SK-N-SH treated with all-trans-retinoic acid at 6 μM for 48 hours (cell line): ENCODE results near the gene TRMO.

Experiments
- CSRNP3 ChIP-seq: fragments of 250-450 bp; sonication (Bioruptor Pico); IDR thresholded peaks from 2 replicates; pipeline ENCODE4 v1.5.1; 2021; ENCODE audit warnings: mild to moderate bottlenecking, moderate library complexity
- ESRRG ChIP-seq: fragments of 250-450 bp; sonication (Bioruptor Pico); IDR thresholded peaks from 2 replicates; pipeline ENCODE4 v1.6.1; 2021; ENCODE audit warnings: mild to moderate bottlenecking
- ISL1 ChIP-seq: fragments of 250-450 bp; sonication (Bioruptor Pico); IDR thresholded peaks from 2 replicates; pipeline ENCODE4 v2.1.2; 2022; ENCODE audit warnings: mild to moderate bottlenecking, moderate library complexity
- PPARA ChIP-seq: fragments of 250-450 bp; sonication (Bioruptor Pico); IDR thresholded peaks from 2 replicates; pipeline ENCODE4 v1.5.0; 2020; ENCODE audit warnings: mild to moderate bottlenecking, borderline replicate concordance
- TF ChIP-seq, protein P1 (sequence below): fragments of 250-450 bp; sonication (Bioruptor Pico); IDR thresholded peaks from 2 replicates; pipeline ENCODE4 v1.5.1; 2020; ENCODE audit warnings: low read depth, mild to moderate bottlenecking, moderate library complexity

- TF ChIP-seq CSRNP3 (no peak), PPARA (CRISPR knock-in tag) (no peak), ISL1 (no peak), ESRRG (no peak)
- TF ChIP-seq, protein P1, sequence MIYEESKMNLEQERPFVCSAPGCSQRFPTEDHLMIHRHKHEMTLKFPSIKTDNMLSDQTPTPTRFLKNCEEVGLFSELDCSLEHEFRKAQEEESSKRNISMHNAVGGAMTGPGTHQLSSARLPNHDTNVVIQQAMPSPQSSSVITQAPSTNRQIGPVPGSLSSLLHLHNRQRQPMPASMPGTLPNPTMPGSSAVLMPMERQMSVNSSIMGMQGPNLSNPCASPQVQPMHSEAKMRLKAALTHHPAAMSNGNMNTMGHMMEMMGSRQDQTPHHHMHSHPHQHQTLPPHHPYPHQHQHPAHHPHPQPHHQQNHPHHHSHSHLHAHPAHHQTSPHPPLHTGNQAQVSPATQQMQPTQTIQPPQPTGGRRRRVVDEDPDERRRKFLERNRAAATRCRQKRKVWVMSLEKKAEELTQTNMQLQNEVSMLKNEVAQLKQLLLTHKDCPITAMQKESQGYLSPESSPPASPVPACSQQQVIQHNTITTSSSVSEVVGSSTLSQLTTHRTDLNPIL (CRISPR knock-in tag): no peak
These were observed 18.4 kb upstream of the TRMO start for GRCh38 chr9:97940741-97941140.
